GM18499 (cell line): ENCODE results near the gene CLEC4F.
A peak's percentile ranks its signal among the peaks of the same experiment; 100 is the strongest.

Source experiments
- ATAC-seq: cut with Tn5 transposase; IDR thresholded peaks from one replicate; pipeline ENCODE4 v1.9.1; 2021; ENCODE audit warnings: moderate number of reproducible peaks; ENCODE audit not compliant: insufficient read depth, unreplicated experiment

Gene CLEC4F, protein sequence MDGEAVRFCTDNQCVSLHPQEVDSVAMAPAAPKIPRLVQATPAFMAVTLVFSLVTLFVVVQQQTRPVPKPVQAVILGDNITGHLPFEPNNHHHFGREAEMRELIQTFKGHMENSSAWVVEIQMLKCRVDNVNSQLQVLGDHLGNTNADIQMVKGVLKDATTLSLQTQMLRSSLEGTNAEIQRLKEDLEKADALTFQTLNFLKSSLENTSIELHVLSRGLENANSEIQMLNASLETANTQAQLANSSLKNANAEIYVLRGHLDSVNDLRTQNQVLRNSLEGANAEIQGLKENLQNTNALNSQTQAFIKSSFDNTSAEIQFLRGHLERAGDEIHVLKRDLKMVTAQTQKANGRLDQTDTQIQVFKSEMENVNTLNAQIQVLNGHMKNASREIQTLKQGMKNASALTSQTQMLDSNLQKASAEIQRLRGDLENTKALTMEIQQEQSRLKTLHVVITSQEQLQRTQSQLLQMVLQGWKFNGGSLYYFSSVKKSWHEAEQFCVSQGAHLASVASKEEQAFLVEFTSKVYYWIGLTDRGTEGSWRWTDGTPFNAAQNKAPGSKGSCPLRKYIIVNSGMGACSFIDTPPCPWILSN

DNA sequence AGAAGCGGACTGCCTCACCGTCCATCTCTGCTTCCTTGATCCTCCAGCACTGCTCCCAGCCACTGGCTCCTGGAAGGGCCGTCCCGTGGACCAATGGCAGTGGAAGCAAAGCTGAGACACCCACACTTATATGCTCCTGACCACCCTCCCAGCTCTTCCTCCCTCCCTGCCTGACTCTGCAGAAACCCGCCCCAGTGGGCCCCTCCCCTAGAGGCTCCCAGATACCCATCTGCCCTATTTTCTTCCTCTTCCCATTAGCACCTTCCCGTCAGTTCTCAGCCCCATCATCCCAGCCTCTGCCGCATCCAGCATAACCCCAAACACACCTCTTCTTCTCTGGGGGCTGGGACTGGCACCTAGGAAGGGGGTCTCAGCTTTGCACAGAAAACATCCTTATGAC, at the start of gene CLEC4F:
TSS of gene CLEC4F (minus strand) at position 101 of the 400 bp plus-strand sequence. CDS start at position 25, 76 bp downstream.
- no peak for ATAC-seq

DNA sequence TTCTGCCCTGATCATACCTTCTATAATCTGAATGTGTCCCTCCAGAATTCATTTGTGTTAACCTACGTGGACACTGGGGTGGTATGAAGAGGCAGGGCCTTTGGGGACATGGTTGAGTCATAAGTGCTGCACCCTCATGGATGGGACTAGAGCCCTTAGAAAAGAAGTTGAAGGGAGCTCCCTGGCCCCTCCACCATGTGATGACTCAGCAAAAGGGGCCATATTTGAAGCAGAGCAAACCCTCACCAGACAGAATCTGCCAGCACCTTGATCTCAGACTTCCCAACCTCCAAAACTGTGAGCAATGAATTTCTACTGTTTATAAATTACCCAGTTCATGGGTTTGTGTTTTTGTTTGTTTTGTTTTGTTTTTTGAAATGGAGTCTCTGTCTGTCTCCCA, 48.6 kb upstream of the CLEC4F start:
- ATAC-seq: no peak

DNA sequence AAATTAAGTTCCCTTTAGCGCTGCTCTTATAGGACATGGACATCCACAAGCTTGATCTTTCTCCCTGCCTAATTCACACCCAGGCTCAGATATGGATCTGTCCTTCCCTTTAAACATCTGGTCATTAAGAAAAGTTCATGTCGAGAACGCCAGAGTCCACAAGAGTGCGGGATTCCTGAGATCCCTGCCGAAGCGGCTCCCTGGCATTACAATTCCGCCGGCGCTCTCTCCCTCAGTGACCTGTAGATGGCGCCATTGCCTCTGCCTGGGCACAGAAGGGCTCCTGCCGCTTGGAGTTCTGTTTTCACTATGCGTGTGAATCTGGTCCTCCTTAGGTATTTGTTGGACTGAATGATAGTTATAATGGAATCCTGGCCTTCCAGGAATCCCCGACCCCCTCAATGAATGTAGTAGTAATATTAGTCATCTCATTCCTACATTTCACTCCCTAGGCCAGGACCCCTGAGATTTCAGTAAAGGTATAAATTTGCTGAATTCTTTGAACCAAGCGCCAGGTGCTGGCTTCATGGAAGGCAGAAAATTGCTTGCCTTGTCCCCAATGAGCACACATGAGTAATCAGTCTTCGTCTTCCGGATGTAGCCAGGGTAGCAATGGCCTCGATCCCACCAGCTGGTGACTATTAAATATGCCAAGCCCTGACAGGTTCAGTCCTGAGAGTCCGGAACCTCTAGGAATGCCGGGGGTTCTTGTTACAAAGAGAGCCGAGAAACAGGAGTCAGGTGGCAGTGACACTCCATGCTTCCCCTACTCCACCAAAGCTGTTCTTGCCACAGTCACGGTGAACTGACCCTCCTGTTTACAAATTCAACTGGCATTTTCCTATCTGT, 41.6 kb upstream of the CLEC4F start:
- ATAC-seq: no peak

DNA sequence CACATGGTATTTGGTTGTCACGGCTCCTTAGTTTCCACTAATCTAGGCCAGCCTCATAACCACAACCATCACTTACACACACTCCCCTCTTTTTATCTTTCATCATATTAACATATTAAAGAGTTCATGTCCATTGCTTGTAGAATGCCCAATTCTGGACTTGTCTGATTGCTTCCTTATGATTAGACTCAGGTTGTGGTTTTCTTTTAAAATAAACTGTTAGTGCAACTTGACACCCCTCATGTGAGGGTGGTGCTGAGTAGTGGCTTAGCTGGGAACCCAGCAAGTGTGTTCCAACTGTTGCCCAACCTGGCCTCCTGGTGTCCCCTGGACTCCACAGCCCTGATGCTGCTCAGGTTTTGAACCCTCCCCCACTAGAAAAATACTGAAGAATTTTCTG, 35.3 kb upstream of the CLEC4F start:
- no peak for ATAC-seq

DNA sequence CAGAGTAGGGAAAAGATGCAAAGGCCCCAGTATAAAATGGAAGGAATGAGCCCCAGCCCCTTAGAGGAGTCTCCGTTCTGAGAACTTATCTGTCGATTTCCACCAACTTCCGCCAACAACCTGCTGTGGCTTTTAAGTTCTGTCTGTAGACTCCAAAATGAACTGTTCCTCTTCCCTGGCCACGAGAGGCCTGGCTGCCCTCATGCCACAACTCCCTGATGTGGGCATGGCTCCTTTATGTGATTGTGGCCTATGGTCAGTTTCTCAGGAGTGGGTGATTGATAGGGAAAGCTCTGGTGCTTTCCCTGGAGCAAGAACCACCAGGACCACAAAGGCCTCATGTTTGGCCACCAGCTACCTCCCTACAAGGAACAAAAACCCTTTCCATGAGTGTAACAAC, 34.0 kb upstream of the CLEC4F start:
- no peak for ATAC-seq

DNA sequence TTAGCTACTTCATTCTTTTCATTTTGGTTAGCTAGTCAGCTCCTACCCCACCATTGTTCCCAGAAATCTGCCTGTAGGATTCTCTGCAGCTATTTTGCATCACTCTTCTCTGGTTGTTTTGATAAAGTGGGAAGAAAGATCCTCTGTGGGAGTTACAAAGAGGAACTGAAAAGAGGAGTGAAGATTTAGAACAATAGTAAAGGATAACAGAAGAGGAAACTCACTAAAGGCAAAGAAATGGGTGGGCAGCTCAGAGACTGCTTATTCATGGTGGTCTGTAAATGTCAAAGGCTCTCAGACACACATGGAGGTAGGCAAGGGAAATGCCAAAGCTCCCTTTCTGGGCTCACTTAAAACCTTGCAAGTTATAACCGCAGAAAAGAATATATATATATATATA, 32.4 kb upstream of the CLEC4F start:
- no peak for ATAC-seq

DNA sequence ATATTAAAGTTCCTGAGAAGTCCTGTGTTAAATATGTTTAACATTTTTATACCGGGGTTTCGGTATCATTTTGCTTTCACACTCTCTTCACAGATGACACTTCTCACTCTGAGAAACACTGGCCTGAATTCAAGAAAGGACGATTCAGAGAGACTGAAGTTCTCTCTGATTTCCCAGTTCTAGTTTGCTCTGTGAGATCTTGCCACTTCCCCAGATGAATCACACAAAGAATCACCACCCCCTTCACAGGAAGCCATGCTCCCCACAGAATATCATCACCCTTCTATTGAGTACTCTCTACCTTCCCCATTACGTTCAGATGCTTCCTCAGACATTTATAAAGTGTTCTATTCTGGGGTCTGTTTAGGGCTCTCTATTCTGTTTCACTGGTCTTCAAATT, 31.3 kb upstream of the CLEC4F start:
- peak; percentile 73 for ATAC-seq

DNA sequence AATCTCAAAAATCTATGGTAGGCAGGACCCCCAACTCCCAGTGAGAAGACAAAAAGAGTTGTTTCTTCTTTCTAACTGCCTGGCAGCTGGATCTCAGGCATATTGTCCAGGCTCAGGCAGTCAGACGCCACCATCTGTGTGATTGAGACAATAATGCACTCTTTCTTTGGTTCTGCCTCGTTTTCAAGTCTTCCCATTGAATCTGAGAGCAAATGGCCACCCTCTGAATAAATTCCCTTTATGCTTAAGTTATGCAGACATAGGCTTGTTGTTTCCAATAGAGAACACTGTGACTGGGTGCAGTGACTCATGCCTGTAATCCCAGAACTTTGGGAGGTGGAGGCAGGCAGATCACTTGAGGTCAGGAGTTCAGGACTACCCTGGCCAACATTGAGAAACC, 30.5 kb upstream of the CLEC4F start:
- ATAC-seq: no peak

DNA sequence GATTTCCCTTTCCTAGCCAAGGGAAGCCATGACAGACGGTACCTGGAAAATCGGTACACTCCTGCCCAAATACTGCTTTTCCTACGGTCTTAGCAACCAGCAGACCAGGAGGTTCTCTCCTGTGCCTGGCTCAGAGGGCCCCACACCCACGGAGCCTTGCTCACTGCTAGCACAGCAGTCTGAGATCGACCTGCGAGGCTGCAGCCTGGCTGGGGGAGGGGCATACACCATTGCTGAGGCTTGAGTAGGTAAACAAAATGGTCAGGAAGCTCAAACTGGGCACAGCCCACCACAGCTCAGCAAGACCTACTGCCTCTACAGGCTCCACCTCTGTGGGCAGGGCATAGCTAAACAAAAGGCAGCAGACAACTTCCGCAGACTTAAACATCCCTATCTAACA, 22.0 kb upstream of the CLEC4F start:
- no peak for ATAC-seq

DNA sequence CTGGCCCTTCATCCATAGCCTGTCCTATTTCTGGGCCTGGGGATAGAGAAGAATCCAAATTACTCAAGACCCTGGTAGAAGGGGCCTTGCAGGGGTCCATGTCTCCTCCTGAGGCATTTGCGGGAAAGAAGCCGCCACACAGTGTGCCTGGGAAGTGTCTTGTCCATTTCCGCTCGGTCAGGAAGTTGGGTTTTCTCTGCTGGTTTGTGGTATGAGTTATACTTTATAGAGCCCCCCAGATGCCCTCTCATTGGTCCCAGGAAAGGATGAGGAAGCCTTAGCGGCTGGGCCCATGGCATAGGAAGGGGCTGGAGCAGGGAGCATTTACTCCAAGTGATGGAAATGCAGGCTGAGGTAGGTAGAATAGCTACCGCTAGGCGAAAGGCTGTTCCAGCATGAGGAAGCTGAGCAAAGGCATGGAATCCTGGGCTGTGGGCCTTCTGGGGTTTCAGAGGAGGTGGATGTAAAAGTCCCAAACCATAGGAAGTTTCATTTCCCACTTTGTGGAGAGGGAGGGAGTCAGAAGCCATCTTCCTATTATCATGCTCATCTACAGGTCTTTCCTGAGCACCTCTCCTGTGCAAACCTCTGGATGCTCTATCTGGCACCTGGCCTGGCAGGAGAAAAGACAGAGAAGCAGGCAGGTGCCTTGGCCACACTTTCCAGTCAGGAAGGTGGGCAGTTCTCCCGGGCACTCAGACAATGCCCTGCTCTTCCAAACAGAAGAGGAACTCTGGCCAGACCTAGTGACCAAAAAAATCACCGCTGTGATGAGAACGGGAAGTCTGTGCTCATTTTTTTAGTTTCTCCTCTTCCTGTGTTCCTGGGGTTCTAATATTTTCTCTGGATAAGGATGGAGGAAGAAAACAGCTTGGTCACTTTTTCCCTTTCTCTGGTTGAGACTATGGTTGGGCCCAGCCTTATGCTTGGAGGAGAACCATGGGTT, 17.9 kb upstream of the CLEC4F start:
- ATAC-seq: no peak

DNA sequence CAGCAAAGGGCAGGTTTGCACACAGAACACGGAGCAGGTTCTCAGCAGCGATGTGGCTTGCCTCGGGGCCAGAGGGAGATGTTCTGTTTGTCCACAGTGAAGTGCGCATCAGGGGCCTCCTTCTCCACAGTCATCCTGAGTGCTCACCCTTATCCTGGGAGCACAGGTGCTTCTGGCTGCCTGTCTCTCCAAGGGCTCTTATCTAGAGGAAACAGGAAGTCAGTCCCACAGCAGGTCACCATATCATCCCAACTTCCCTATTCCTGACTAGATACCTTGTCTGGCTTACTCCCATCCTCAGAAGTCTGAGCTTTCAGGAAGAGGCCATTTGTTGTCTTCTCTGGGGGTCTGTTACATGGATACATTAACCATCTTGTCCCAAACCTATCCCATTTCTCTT, 15.2 kb upstream of the CLEC4F start, which contains the start of gene CD207:
TSS of gene CD207 (minus strand) at position 174 of the 400 bp plus-strand sequence. CDS start at position 134, 40 bp downstream.
- ATAC-seq: no peak

DNA sequence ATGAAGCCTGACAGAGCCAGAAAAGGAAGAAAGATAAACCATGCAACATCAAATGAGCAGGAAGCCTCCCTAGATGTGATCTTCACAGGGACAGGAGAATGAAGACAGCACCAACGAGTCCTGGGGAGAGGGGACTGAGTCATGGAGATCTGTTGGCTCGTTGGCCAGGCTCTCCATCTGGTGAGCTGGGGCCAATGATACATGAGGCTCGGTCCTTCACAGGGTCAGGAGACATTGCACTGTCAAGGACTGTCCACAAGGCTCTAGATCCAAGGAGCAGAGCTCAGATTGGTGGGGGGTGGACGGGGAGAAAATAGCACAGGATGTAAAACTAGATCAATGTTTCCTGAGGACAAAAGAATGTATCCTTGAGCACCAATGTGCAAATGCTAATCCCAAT, 14.5 kb upstream of the CLEC4F start:
- ATAC-seq: no peak

DNA sequence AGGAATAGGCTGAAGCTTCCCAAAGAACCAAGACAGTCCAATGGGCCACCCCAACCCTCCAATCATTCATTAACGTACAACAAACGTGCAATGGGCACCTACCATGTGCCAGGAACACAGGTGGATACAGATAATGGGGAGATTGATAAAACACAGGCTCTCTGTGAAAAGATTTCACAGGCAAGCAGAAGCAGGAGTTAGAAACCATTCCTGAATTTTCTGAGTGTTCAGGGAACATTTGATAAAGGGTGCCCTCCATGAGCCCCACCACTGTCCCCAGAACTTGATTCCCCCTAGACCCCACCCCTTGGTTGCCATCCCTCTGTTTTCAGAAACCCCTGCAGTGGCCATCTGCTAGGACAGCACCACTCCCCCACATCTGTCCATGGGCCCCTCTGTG, 13.7 kb upstream of the CLEC4F start:
- no peak for ATAC-seq

DNA sequence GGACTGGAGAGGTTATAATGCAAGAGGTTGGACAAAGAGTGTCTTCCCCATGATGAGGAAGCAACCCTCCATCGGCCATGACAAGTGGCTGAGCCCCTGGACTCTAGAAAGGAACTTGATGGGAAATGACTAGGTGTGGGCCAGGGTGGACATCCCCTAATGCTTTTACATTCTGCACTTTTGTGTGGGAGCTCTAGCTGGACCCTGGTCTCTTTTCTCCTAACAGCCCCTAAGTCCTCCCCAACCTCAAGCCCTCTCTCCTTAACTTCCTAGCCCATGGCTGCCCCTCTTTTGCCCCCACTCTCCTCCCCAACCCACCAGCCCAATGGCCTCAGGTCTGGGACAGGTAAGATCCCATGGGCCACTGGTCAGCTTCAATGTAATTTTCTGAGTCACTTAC, 12.8 kb upstream of the CLEC4F start:
- ATAC-seq: no peak

DNA sequence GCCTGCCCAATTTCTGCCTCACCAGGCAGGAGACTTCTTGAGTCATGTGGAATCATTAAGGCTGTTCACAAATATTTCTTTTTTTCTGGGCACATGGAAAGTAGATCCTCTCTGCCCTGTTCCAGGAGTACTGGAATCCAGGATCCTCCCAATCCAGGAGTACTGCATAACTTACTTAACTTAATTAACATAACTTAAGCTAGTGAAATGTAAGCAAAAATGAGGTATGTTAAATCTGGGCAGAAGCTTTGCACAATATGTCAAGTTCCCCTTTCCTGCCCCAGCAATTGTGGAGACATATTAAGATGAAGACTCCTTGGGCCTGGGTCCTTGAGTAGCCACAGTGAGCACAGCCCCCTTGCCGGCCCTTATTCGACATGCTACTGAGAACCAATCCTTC, 12.0 kb upstream of the CLEC4F start:
- ATAC-seq: no peak

DNA sequence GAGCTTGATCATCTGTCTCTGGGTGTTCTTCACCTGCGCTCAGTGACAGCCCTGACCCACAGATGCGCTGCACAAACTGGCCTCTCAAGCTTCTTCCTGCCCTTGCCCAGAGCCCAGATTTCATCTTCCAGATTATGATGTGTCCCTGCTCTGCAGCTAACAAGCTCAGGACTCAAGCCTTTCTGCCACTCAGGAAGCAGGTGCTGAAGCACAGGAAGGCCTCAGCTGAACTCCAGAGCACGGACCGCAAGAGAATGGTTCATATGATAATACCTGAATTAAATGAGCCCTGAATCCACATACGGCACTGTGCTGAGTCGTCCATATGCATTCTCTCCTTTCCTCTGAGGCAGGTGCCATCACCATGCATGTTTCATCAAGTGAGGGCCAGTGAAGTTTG, 11.5 kb upstream of the CLEC4F start:
- ATAC-seq: no peak

DNA sequence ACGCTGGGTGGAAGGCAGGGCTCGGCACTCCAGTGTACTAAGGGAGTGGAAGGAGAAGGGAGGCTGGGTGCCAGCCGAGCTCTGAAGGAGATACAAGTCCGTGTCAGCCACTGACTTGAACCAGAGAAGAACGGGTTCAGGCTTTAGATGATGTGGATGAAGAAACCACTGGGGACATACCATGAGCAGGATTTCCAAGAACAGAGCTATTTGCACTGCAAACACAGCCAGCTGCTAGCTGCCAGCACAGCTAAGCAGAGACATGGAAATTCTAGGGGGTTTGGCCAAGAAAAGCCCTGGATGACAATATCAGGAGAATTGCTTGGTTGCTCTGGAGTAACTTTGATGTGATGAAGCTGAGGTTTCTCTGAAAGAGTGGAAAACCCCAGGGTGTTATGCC, 10.0 kb upstream of the CLEC4F start:
- ATAC-seq: no peak

DNA sequence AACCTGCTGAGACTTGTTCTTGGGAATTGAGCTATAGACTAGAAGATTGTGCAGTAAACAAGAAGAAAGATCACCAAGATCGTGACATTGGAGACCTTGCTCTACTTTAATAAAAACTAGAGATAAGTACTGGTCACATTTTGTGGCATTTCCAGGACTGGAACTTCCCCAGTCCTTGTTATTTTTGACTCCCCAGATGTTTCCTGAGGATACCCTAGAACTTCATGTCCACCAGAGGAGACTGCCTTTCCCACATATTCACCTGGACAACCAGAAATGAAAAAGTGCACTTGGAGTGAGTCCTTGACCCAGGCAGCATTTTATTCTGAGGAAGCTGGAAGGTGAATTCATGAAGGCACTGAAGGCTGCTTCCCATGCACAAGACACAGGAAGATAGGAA, 9.5 kb upstream of the CLEC4F start:
- ATAC-seq: no peak

DNA sequence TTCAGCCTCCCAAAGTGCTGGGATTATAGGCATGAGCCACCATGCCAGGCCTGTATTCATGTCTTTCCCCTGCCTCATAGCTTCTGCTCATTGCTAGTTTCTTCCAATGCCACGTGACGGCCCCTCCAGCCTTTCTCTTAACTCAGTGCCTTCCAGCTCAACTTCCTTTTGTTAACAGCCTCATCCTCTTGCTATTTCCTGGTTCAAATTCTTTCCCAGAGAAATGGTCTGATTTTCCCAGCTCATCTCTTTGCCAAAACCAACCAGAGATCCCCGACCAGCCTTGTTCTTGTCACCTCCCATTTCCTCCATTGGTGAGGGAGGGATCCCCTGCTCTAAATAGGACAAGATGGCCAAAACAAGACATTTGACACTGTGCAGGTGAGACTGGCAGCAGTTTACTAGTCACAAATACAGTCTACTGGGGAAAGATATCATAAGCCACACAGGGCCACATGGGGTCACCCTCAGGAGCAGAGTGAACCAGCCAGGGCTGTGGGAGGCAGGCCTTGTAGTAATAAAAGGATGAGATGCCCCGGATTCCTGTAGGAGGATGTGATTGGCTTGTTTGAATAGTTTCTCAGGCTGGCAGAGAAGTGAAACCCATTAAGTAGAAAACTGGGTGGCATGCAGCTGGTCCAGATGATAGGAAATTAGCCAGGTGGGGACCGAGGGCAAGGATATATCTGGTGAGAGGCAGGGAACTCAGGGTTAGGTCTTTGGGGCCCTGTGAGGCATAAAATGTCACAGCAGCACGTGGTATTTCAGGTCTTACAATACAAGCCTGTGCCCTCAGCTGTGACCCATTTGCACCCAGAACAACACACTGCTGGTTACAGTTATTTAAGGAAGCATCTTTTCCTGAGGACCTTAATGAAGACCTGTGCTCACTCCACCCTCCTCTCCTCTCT, 8.8 kb upstream of the CLEC4F start:
- no peak for ATAC-seq
